GM12878 (cell line): ENCODE results near the gene HESX1.

Experiments
- ESRRA ChIP-seq: IDR thresholded peaks from 2 replicates; pipeline ENCODE4 v1.6.1; 2012; ENCODE audit warnings: mild to moderate bottlenecking, low read length, improper control_type of control experiment
- FOXK2 ChIP-seq: fragments of 450-650 bp; IDR thresholded peaks from 2 replicates; pipeline ENCODE4 v1.6.1; 2017; ENCODE audit warnings: mild to moderate bottlenecking, moderate library complexity
- IRF3 ChIP-seq: fragments of 450-650 bp; IDR thresholded peaks from 2 replicates; pipeline ENCODE4 v1.6.1; 2014; ENCODE audit warnings: mild to moderate bottlenecking
- MAX ChIP-seq: IDR thresholded peaks from 2 replicates; pipeline ENCODE4 v1.6.1; 2012; ENCODE audit warnings: low read depth, low read length, improper control_type of control experiment
- MXI1 ChIP-seq: fragments of 150-350 bp; IDR thresholded peaks from 2 replicates; pipeline ENCODE4 v1.6.1; 2011; ENCODE audit warnings: low read depth, mild to moderate bottlenecking, inconsistent platforms, low read length, improper control_type of control experiment
- NBN ChIP-seq: fragments of 450-650 bp; IDR thresholded peaks from 2 replicates; pipeline ENCODE4 v1.6.1; 2016
- TF ChIP-seq, protein P1 (sequence below): fragments of 450-650 bp; IDR thresholded peaks from 2 replicates; pipeline ENCODE4 v1.6.1; 2016; ENCODE audit warnings: mild to moderate bottlenecking, moderate library complexity, borderline replicate concordance

- peak; percentile 64 for TF ChIP-seq MAX
- TF ChIP-seq MXI1, result peak; percentile 64
- peak; percentile 71 for TF ChIP-seq IRF3
- TF ChIP-seq NBN, result 0 out of 2 replicates have a peak, but pooled peaks have one; percentile 34
- TF ChIP-seq, protein P1, sequence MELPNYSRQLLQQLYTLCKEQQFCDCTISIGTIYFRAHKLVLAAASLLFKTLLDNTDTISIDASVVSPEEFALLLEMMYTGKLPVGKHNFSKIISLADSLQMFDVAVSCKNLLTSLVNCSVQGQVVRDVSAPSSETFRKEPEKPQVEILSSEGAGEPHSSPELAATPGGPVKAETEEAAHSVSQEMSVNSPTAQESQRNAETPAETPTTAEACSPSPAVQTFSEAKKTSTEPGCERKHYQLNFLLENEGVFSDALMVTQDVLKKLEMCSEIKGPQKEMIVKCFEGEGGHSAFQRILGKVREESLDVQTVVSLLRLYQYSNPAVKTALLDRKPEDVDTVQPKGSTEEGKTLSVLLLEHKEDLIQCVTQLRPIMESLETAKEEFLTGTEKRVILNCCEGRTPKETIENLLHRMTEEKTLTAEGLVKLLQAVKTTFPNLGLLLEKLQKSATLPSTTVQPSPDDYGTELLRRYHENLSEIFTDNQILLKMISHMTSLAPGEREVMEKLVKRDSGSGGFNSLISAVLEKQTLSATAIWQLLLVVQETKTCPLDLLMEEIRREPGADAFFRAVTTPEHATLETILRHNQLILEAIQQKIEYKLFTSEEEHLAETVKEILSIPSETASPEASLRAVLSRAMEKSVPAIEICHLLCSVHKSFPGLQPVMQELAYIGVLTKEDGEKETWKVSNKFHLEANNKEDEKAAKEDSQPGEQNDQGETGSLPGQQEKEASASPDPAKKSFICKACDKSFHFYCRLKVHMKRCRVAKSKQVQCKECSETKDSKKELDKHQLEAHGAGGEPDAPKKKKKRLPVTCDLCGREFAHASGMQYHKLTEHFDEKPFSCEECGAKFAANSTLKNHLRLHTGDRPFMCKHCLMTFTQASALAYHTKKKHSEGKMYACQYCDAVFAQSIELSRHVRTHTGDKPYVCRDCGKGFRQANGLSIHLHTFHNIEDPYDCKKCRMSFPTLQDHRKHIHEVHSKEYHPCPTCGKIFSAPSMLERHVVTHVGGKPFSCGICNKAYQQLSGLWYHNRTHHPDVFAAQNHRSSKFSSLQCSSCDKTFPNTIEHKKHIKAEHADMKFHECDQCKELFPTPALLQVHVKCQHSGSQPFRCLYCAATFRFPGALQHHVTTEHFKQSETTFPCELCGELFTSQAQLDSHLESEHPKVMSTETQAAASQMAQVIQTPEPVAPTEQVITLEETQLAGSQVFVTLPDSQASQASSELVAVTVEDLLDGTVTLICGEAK, result peak; percentile 14; the same call in 1 of the 2 replicates
- TF ChIP-seq ESRRA, result no peak
- TF ChIP-seq FOXK2, result no peak
Measured at GRCh38 chr3:57227204-57227929, 27.6 kb upstream of the HESX1 start, which contains the start of gene APPL1.
